Breast epithelium (tissue), 4 donors: ENCODE results near the gene ZNF488. TPM values are rescaled to one million over a fixed set of nuclear protein-coding genes. Genes with fewer than 3 reads are reported as not detected.

Experiments
- DNase-seq, 2 donors: peaks; one replicate each; pipeline ENCODE4 v3.0.0-alpha.2; 2019; ENCODE audit warnings: low spot score in 2 of 2
- H3K27ac ChIP-seq, 2 donors: fragments of 200-600 bp; sonication (generic) in 1 of 2; one replicate each; pipeline ENCODE4 v1.5.1; 2016 to 2019; ENCODE audit warnings: mild to moderate bottlenecking in 1 of 2
- H3K27me3 ChIP-seq, 2 donors: fragments of 200-600 bp; sonication (generic) in 1 of 2; one replicate each; pipeline versions ENCODE4 v1.5.1 to v1.6.0; 2017 to 2019; ENCODE audit warnings: control low read depth in 1 of 2, mild to moderate bottlenecking in 1 of 2
- H3K36me3 ChIP-seq: fragments of 200-600 bp; one replicate; pipeline ENCODE4 v1.5.1; 2019
- H3K4me1 ChIP-seq, 2 donors: fragments of 200-600 bp; sonication (generic); one replicate each; pipeline ENCODE4 v1.5.1; 2016 to 2019; ENCODE audit warnings: control low read depth in 1 of 2
- H3K4me3 ChIP-seq, 3 donors: fragments of 200-600 bp; sonication (generic); 1 replicate in 2 of 3; 2 replicates in 1 of 3; pipeline ENCODE4 v1.5.1; 2016 to 2019; ENCODE audit warnings: mild to moderate bottlenecking in 3 of 3, moderate library complexity in 2 of 3
- H3K9me3 ChIP-seq, 2 donors: fragments of 200-600 bp; sonication (generic) in 1 of 2; one replicate each; pipeline ENCODE4 v1.5.1; 2016 to 2019; ENCODE audit warnings: control low read depth in 1 of 2
- POLR2A ChIP-seq: fragments of 450-650 bp; IDR thresholded peaks from one replicate; pipeline ENCODE4 v1.6.1; 2016; ENCODE audit warnings: antibody characterized with exemption, mild to moderate bottlenecking, moderate library complexity
- POLR2AphosphoS5 ChIP-seq, 3 donors: sonication (generic); formaldehyde crosslinking; IDR thresholded peaks; one replicate each; pipeline ENCODE4 v1.6.1; 2017; ENCODE audit warnings: antibody characterized with exemption in 3 of 3
- intact Hi-C: fragments of 100-400 bp; cut with DNase I; formaldehyde crosslinking; loops from one replicate; pipeline ENCODE4 v1.15.1; 2023; ENCODE audit warnings: low total_unique reads
- total RNA-seq, 3 donors: library from RNA; depleted of rRNA; stranded (reverse); fragments of >200 nt; gene quantifications; one replicate each; pipeline ENCODE4 v1.1.0, GENCODE V29; 2016
- TF ChIP-seq, protein P1 (sequence below), 3 donors: fragments of 450-650 bp; IDR thresholded peaks; one replicate each; pipeline ENCODE4 v1.5.1; 2016 to 2017; ENCODE audit warnings: antibody characterized with exemption in 3 of 3, mild to moderate bottlenecking in 3 of 3, moderate library complexity in 3 of 3

The ZNF488 gene
- total RNA-seq, 3 donors from 2014 or later = 0.44 TPM; not detected in 2

DNA sequence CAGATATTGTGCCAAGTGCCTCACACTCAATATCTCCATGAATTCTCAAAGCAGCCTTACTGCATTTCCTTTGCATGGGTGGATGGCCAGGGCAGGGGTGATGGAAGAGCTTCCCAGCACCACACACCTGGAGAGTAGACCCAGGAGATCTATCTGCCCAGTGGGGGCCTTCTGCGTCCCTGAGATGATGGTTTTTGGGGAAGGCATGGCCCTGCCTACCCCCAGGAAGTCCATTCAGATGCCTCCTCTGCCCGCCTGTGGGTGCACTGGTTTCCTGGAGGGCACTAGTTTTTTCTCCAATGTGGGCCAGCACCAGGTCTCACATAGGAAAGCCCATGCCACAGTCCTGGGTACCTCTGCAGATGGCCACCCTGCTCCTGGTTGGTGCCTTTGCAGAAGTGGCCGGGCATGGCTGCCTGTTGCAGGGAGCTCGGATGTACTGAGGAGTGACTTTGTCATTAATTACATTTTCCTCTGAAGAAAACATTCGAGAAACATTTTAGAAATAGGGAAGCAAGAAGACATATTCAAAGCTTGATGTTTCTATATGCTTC is 28.2 kb upstream of the ZNF488 start:
- Histone ChIP-seq H3K4me3 (no peak overlapping the region), H3K9me3 (no peaks in the 10 kb centered on the region), H3K4me1 (no peaks in the 10 kb centered on the region), H3K27me3 (no peaks in the 10 kb centered on the region), H3K27ac (no peak overlapping the region), H3K36me3 (no peaks in the 10 kb centered on the region)
- intact Hi-C loops = no loop called here
- no peak for DNase-seq
- no peak for TF ChIP-seq POLR2AphosphoS5 (IDR thresholded peaks at IDR 0.05)
- no peak for TF ChIP-seq POLR2A
- TF ChIP-seq, protein P1, sequence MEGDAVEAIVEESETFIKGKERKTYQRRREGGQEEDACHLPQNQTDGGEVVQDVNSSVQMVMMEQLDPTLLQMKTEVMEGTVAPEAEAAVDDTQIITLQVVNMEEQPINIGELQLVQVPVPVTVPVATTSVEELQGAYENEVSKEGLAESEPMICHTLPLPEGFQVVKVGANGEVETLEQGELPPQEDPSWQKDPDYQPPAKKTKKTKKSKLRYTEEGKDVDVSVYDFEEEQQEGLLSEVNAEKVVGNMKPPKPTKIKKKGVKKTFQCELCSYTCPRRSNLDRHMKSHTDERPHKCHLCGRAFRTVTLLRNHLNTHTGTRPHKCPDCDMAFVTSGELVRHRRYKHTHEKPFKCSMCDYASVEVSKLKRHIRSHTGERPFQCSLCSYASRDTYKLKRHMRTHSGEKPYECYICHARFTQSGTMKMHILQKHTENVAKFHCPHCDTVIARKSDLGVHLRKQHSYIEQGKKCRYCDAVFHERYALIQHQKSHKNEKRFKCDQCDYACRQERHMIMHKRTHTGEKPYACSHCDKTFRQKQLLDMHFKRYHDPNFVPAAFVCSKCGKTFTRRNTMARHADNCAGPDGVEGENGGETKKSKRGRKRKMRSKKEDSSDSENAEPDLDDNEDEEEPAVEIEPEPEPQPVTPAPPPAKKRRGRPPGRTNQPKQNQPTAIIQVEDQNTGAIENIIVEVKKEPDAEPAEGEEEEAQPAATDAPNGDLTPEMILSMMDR (IDR thresholded peaks at IDR 0.05) = no peak

DNA sequence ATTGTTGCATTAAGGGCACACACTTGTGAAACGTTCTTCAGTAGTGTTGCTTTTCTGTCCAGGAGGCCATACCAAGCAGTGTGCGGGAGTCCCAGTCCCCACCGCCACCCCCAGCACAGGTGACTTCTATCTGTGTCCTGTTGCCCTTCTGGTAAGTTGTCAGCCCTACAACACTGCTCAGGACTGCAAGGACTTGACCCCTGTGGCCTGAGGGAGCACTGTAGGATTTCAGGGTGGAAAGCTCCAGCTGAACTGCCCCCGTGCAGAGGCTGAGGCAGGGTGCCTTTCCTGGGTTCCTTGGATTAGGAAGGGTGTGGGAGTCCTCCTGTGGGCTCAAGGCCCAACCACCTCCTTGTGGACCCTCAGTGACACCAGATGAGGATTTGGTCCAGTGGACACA is 26.8 kb upstream of the ZNF488 start:
- Histone ChIP-seq H3K27ac (no peak overlapping the region), H3K4me3 (no peak overlapping the region), H3K9me3 (no peaks in the 10 kb centered on the region), H3K36me3 (no peaks in the 10 kb centered on the region), H3K4me1 (no peaks in the 10 kb centered on the region), H3K27me3 (no peaks in the 10 kb centered on the region)
- DNase-seq = no peak
- intact Hi-C loops = no loop called here
- TF ChIP-seq POLR2A = no peak
- TF ChIP-seq, protein P1 (IDR thresholded peaks at IDR 0.05) = no peak
- no peak for TF ChIP-seq POLR2AphosphoS5 (IDR thresholded peaks at IDR 0.05)

GRCh38 chr10:47410271-47410670 is 26.2 kb upstream of the ZNF488 start:
- no peak for DNase-seq
- Histone ChIP-seq H3K27me3 (no peaks in the 10 kb centered on the region), H3K9me3 (no peaks in the 10 kb centered on the region), H3K4me3 (no peak overlapping the region), H3K36me3 (no peaks in the 10 kb centered on the region), H3K27ac (no peak overlapping the region), H3K4me1 (no peaks in the 10 kb centered on the region)
- intact Hi-C loops = no loop called here
- TF ChIP-seq POLR2A = no peak
- TF ChIP-seq POLR2AphosphoS5 (IDR thresholded peaks at IDR 0.05) = no peak
- TF ChIP-seq, protein P1 (IDR thresholded peaks at IDR 0.05) = no peak

DNA sequence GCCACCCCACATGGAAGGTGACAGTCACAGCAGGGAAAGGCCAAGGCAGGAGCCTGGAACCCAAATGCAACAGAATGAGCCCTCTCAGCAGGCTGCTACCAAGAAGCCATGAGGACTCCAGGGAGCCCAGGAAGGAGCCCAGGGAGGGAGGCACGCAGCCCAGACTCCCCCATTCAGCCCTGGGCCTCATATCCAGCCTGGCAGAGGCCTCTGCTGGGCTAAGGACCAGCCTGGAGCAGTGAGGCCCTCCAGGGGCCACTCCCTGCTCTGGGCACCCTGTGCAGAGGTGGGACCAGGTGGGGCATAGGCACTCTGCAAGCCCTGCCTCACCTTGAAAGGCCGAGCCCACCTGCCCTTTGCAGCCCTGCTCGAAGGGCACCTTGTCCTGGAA is 25.8 kb upstream of the ZNF488 start:
- no peak for TF ChIP-seq POLR2A
- TF ChIP-seq, protein P1 (IDR thresholded peaks at IDR 0.05) = no peak
- TF ChIP-seq POLR2AphosphoS5 (IDR thresholded peaks at IDR 0.05) = no peak
- H3K27me3 ChIP-seq = no peaks in the 10 kb centered on the region

GRCh38 chr10:47409171-47409865 is 25.2 kb upstream of the ZNF488 start:
- no peak for DNase-seq
- Histone ChIP-seq H3K27ac (no peak overlapping the region), H3K9me3 (no peaks in the 10 kb centered on the region), H3K36me3 (no peaks in the 10 kb centered on the region), H3K4me1 (no peaks in the 10 kb centered on the region), H3K27me3 (no peaks in the 10 kb centered on the region), H3K4me3 (no peak overlapping the region)
- TF ChIP-seq POLR2A (no peak), POLR2AphosphoS5 (IDR thresholded peaks at IDR 0.05) (no peak)
- TF ChIP-seq, protein P1 (IDR thresholded peaks at IDR 0.05) = no peak
- intact Hi-C loops = no loop called here

More for the DNA sequence above, 25.8 kb upstream of the ZNF488 start:
- Histone ChIP-seq H3K36me3 (no peaks in the 10 kb centered on the region), H3K27ac (no peak overlapping the region), H3K4me1 (no peaks in the 10 kb centered on the region), H3K9me3 (no peaks in the 10 kb centered on the region), H3K4me3 (no peak overlapping the region)
- no peak for DNase-seq
- intact Hi-C loops = no loop called here
